ENCODE measurements around the gene DTX1. TPM values are rescaled to one million over a fixed set of nuclear protein-coding genes. Genes with fewer than 3 reads are reported as not detected.

DTX1 gene
- polyA plus RNA-seq, 6 donors from 2014 or later = 1.9 to 16.8 (median 9.8) TPM

GRCh38 chr12:113120670-113121370 lies 64.3 kb downstream of the DTX1 start:
- Mint-ChIP-seq H3K4me3 (no peak overlapping the region), H3K9me3 (peaks cover 0 to 12% (median 7%) of the 10 kb centered on the region in 7 donors), H3K4me1 (peaks cover 0 to 4% (median 0%) of the 10 kb centered on the region in 3 donors), H3K27ac (peak overlapping the region in 1 of 6 donors; percentile 49), H3K36me3 (peaks cover 7 to 11% of the 10 kb centered on the region in 2 donors), H3K27me3 (peaks cover 0 to 6% (median 0%) of the 10 kb centered on the region in 3 donors)
- no peak for DNase-seq
- no peak for ATAC-seq (ENCODE audit: low read depth in 2 of 2)

GRCh38 chr12:113127791-113128199 lies 71.3 kb downstream of the DTX1 start:
- Mint-ChIP-seq H3K9me3 (peaks cover 0 to 10% (median 5%) of the 10 kb centered on the region in 7 donors), H3K4me1 (peaks cover 24 to 33% (median 30%) of the 10 kb centered on the region in 3 donors), H3K4me3 (no peak overlapping the region), H3K36me3 (peaks cover 5 to 7% of the 10 kb centered on the region in 2 donors), H3K27ac (peak overlapping the region in 1 of 6 donors; percentile 19), H3K27me3 (no peaks in the 10 kb centered on the region)
- DNase-seq (no peak), ATAC-seq (ENCODE audit: low read depth in 2 of 2) (no peak)

GRCh38 chr12:113128802-113129663 lies 72.5 kb downstream of the DTX1 start:
- Mint-ChIP-seq H3K36me3 (no peaks in the 10 kb centered on the region), H3K27ac (peak overlapping the region in 4 of 6 donors; percentile 81 to 95 (median 88)), H3K4me3 (peak overlapping the region in 1 of 8 donors; percentile 35), H3K27me3 (no peaks in the 10 kb centered on the region), H3K9me3 (peaks cover 0 to 4% (median 0%) of the 10 kb centered on the region in 7 donors), H3K4me1 (peaks cover 24 to 33% (median 32%) of the 10 kb centered on the region in 3 donors)
- DNase-seq (no peak), ATAC-seq (ENCODE audit: low read depth in 2 of 2) (peak; percentile 57 to 66)

- Mint-ChIP-seq H3K36me3 (no peaks in the 10 kb centered on the region), H3K9me3 (no peaks in the 10 kb centered on the region), H3K27ac (peak overlapping the region; percentile 19 to 89 (median 84)), H3K27me3 (peaks cover 0 to 1% (median 0%) of the 10 kb centered on the region in 3 donors), H3K4me3 (peak overlapping the region in 6 of 8 donors; percentile 9 to 62 (median 42)), H3K4me1 (peaks cover 28 to 33% (median 32%) of the 10 kb centered on the region in 3 donors)
- ATAC-seq (ENCODE audit: low read depth in 2 of 2) = no peak
- no peak for DNase-seq
These were observed 73.3 kb downstream of the DTX1 start for GRCh38 chr12:113129664-113130456.

GRCh38 chr12:113130457-113131135 lies 74.1 kb downstream of the DTX1 start:
- peak; percentile 85 to 88 for ATAC-seq (ENCODE audit: low read depth in 2 of 2)
- H3K9me3 Mint-ChIP-seq = no peaks in the 10 kb centered on the region

GRCh38 chr12:113131556-113131955 lies 75.0 kb downstream of the DTX1 start:
- peaks cover 0 to 14% (median 0%) of the 10 kb centered on the region in 3 donors for H3K27me3 Mint-ChIP-seq
- DNase-seq (no peak), ATAC-seq (ENCODE audit: low read depth in 2 of 2) (no peak)
- H3K4me3 Mint-ChIP-seq = peak overlapping the region in 1 of 8 donors; percentile 70
- H3K27ac Mint-ChIP-seq = peak overlapping the region in 2 of 6 donors; percentile 24 to 63
- no peaks in the 10 kb centered on the region for H3K9me3 Mint-ChIP-seq
- H3K36me3 Mint-ChIP-seq = no peaks in the 10 kb centered on the region
- H3K4me1 Mint-ChIP-seq = peaks cover 37 to 48% (median 45%) of the 10 kb centered on the region in 3 donors

More at GRCh38 chr12:113130457-113131135, 74.1 kb downstream of the DTX1 start:
- Mint-ChIP-seq H3K27me3 (peaks cover 0 to 7% (median 0%) of the 10 kb centered on the region in 3 donors), H3K36me3 (no peaks in the 10 kb centered on the region), H3K4me3 (peak overlapping the region in 6 of 8 donors; percentile 9 to 80 (median 54)), H3K4me1 (peaks cover 29 to 39% (median 37%) of the 10 kb centered on the region in 3 donors), H3K27ac (peak overlapping the region in 5 of 6 donors; percentile 5 to 96 (median 63))
- peak; percentile 57 for DNase-seq

GRCh38 chr12:113133036-113133435 lies 76.5 kb downstream of the DTX1 start:
- Mint-ChIP-seq H3K9me3 (no peaks in the 10 kb centered on the region), H3K27ac (no peak overlapping the region), H3K4me3 (peak overlapping the region in 1 of 8 donors; percentile 29), H3K27me3 (peaks cover 0 to 14% (median 0%) of the 10 kb centered on the region in 3 donors), H3K36me3 (no peaks in the 10 kb centered on the region), H3K4me1 (peaks cover 41 to 48% (median 45%) of the 10 kb centered on the region in 3 donors)
- ATAC-seq (ENCODE audit: low read depth in 2 of 2) (no peak), DNase-seq (no peak)

GRCh38 chr12:113133666-113134065 lies 77.1 kb downstream of the DTX1 start:
- H3K27me3 Mint-ChIP-seq = peaks cover 0 to 14% (median 0%) of the 10 kb centered on the region in 3 donors
- no peaks in the 10 kb centered on the region for H3K36me3 Mint-ChIP-seq
- H3K4me1 Mint-ChIP-seq = peaks cover 39 to 43% (median 41%) of the 10 kb centered on the region in 3 donors
- H3K27ac Mint-ChIP-seq = no peak overlapping the region
- peak overlapping the region in 4 of 8 donors; percentile 19 to 47 (median 31) for H3K4me3 Mint-ChIP-seq
- DNase-seq (no peak), ATAC-seq (ENCODE audit: low read depth in 2 of 2) (no peak)
- H3K9me3 Mint-ChIP-seq = no peaks in the 10 kb centered on the region

- H3K9me3 Mint-ChIP-seq = no peaks in the 10 kb centered on the region
- H3K27ac Mint-ChIP-seq = no peak overlapping the region
- ATAC-seq (ENCODE audit: low read depth in 2 of 2) (no peak), DNase-seq (no peak)
- peaks cover 0 to 14% (median 0%) of the 10 kb centered on the region in 3 donors for H3K27me3 Mint-ChIP-seq
- peaks cover 35 to 41% (median 40%) of the 10 kb centered on the region in 3 donors for H3K4me1 Mint-ChIP-seq
- peak overlapping the region in 4 of 8 donors; percentile 15 to 47 (median 28) for H3K4me3 Mint-ChIP-seq
- no peaks in the 10 kb centered on the region for H3K36me3 Mint-ChIP-seq
These were observed 77.5 kb downstream of the DTX1 start for GRCh38 chr12:113134071-113134470.

GRCh38 chr12:113134521-113134951 lies 78.0 kb downstream of the DTX1 start:
- Mint-ChIP-seq H3K27ac (no peak overlapping the region), H3K4me1 (peaks cover 31 to 37% (median 36%) of the 10 kb centered on the region in 3 donors)
- ATAC-seq (ENCODE audit: low read depth in 2 of 2) = no peak

GRCh38 chr12:113135178-113136127 lies 78.9 kb downstream of the DTX1 start, which contains the start of gene RASAL1:
Gene RASAL1 (minus strand): TSS chr12:113135761. CDS start chr12:113135462, 299 bp downstream.
- Mint-ChIP-seq H3K9me3 (no peaks in the 10 kb centered on the region), H3K27me3 (peaks cover 0 to 14% (median 0%) of the 10 kb centered on the region in 3 donors), H3K27ac (peak within 1 kb of the TSS; percentile 73 to 97 (median 90)), H3K36me3 (no peaks in the 10 kb centered on the region), H3K4me3 (peak within 1 kb of the TSS; percentile 58 to 92 (median 83)), H3K4me1 (peaks cover 23 to 28% (median 27%) of the 10 kb centered on the region in 3 donors)
- DNase-seq (peak; percentile 71), ATAC-seq (ENCODE audit: low read depth in 2 of 2) (peak; percentile 83 to 87)

More at GRCh38 chr12:113134521-113134951, 78.0 kb downstream of the DTX1 start:
- no peak for DNase-seq
- H3K27me3 Mint-ChIP-seq = peaks cover 0 to 14% (median 0%) of the 10 kb centered on the region in 3 donors
- peak overlapping the region; percentile 10 to 83 (median 52) for H3K4me3 Mint-ChIP-seq
- no peaks in the 10 kb centered on the region for H3K36me3 Mint-ChIP-seq
- H3K9me3 Mint-ChIP-seq = no peaks in the 10 kb centered on the region
